PC-3 (cell line): ENCODE results near the gene MCFD2. TPM values are rescaled to one million over a fixed set of nuclear protein-coding genes. Genes with fewer than 3 reads are reported as not detected.

ENCODE experiments used
- ATAC-seq: fragments of 200-7000 bp; cut with Tn5 transposase; 2 replicates; pipeline ENCODE4 v1.9.1; 2020; ENCODE audit warnings: mild to moderate bottlenecking, moderate library complexity
- BruUV-seq: library from RNA; stranded (reverse); fragments of 400-500 nt; replicated peaks from 2 replicates; lab custom pipeline; 2021; lab: Mats Ljungman, UMichigan
- CTCF ChIA-PET: fragments of 300-600 bp; sonication (Branson Sonifier 250); formaldehyde crosslinking; loops from one replicate; lab custom pipeline; 2022; ENCODE audit warnings: antibody characterized with exemption; lab: Charles Lee
- POLR2A ChIA-PET: fragments of 300-600 bp; sonication (Branson Sonifier 250); formaldehyde crosslinking; loops from one replicate; lab custom pipeline; 2022; ENCODE audit warnings: antibody characterized with exemption; ENCODE audit not compliant: unreplicated experiment; lab: Charles Lee
- DNase-seq: peaks from one replicate; pipeline ENCODE4 v3.0.0-alpha.2; 2015
- H2AFZ ChIP-seq: fragments of 300-600 bp; sonication (generic); 2 replicates; pipeline ENCODE4 v1.6.0; 2016; ENCODE audit warnings: antibody characterized with exemption, low read length
- H3F3A ChIP-seq: fragments of 300-600 bp; sonication (generic); one replicate; pipeline ENCODE4 v1.6.0; 2017; ENCODE audit warnings: antibody characterized with exemption, low read length, control low read depth, mild to moderate bottlenecking; ENCODE audit not compliant: unreplicated experiment
- H3K27ac ChIP-seq: fragments of 300-600 bp; sonication (generic); 2 replicates; pipeline ENCODE4 v1.5.1; 2016; ENCODE audit warnings: mild to moderate bottlenecking, low read length
- H3K27me3 ChIP-seq: fragments of 300-600 bp; sonication (generic); 2 replicates; pipeline ENCODE4 v1.6.1; 2016; ENCODE audit warnings: low read length, mixed read lengths
- H3K36me3 ChIP-seq: fragments of 300-600 bp; sonication (generic); 2 replicates; pipeline ENCODE4 v1.6.1; 2016; ENCODE audit warnings: low read depth, mixed run types, low read length, mixed read lengths
- H3K4me1 ChIP-seq: fragments of 300-600 bp; sonication (generic); 2 replicates; pipeline ENCODE4 v1.5.1; 2016; ENCODE audit warnings: low read length; ENCODE audit not compliant: insufficient read depth
- H3K4me2 ChIP-seq: fragments of 300-600 bp; sonication (generic); 2 replicates; pipeline ENCODE4 v1.6.0; 2016; ENCODE audit warnings: low read length
- H3K4me3 ChIP-seq: fragments of 300-600 bp; sonication (generic); 2 replicates; pipeline ENCODE4 v1.5.1; 2016; ENCODE audit warnings: mild to moderate bottlenecking, low read length, mixed read lengths
- H3K79me2 ChIP-seq: fragments of 300-600 bp; sonication (generic); 2 replicates; pipeline ENCODE4 v1.6.1; 2017; ENCODE audit warnings: low read length, mixed read lengths
- H3K9ac ChIP-seq: fragments of 300-600 bp; sonication (generic); 2 replicates; pipeline ENCODE4 v1.6.0; 2016; ENCODE audit warnings: mild to moderate bottlenecking, low read length
- H3K9me2 ChIP-seq: fragments of 300-600 bp; sonication (generic); replicated peaks from 2 replicates; pipeline ENCODE4 v1.6.1; 2016; ENCODE audit warnings: mixed run types, low read length, mixed read lengths
- H3K9me3 ChIP-seq: fragments of 300-600 bp; sonication (generic); 2 replicates; pipeline ENCODE4 v1.6.1; 2016; ENCODE audit warnings: low read length, mixed read lengths
- H4K20me1 ChIP-seq: fragments of 300-600 bp; sonication (generic); 2 replicates; pipeline ENCODE4 v1.6.1; 2016; ENCODE audit warnings: low read length, mixed read lengths
- CTCF ChIP-seq: fragments of 300-600 bp; sonication (generic); conservative IDR thresholded peaks from 2 replicates; pipeline ENCODE4 v1.5.1; 2017; ENCODE audit warnings: antibody characterized with exemption, low read depth, mild to moderate bottlenecking, low read length
- EZH2 ChIP-seq: fragments of 300-600 bp; sonication (generic); IDR thresholded peaks from one replicate; pipeline ENCODE4 v1.6.1; 2017; ENCODE audit warnings: antibody characterized with exemption, mild to moderate bottlenecking, low read length; ENCODE audit not compliant: unreplicated experiment
- EZH2phosphoT487 ChIP-seq: fragments of 300-600 bp; sonication (generic); IDR thresholded peaks from 2 replicates; pipeline ENCODE4 v1.6.1; 2018; ENCODE audit warnings: mild to moderate bottlenecking, antibody characterized with exemption, low read length, borderline replicate concordance
- intact Hi-C: fragments of 100-400 bp; cut with micrococcal nuclease; formaldehyde crosslinking; loops from 2 replicates; pipeline ENCODE4 v1.9.0; 2023
- total RNA-seq: library from RNA; depleted of rRNA; stranded (reverse); fragments of >200 nt; gene quantifications from 2 replicates; pipeline ENCODE4 v1.2.3, GENCODE V29; 2014

The MCFD2 gene
- total RNA-seq, 1 experiment from 2014 or later: 112 TPM

DNA sequence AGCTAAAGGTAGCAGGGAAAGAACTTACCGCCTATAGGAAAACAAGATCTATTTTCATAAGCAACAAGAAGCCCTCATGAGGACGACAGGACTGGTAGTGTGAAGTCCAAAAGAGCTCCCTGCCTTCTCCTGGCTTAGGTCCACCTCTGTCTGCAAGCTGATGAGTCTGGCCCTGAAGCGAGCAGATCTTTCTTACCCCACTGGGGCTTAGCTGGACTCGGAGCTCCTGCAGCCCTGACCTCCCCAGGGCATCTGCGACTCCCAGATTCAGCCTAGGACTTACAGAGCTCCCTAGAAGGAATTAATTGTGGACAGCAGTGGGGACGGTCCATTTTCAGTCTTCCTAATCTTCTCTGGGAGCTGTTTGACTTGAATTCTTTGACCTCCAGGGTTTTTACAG, 53.7 kb downstream of the MCFD2 start:
- Histone ChIP-seq H3F3A (peaks cover 2% of the 10 kb centered on the region), H4K20me1 (no peaks in the 10 kb centered on the region), H3K9me2 (no peaks in the 10 kb centered on the region), H3K9ac (no peak overlapping the region), H3K4me1 (peaks cover 9% of the 10 kb centered on the region), H3K9me3 (peaks cover 10% of the 10 kb centered on the region), H3K27me3 (no peaks in the 10 kb centered on the region), H3K27ac (no peak overlapping the region), H3K79me2 (no peaks in the 10 kb centered on the region), H2AFZ (no peak overlapping the region), H3K4me3 (no peak overlapping the region), H3K4me2 (no peak overlapping the region), H3K36me3 (peaks cover 3% of the 10 kb centered on the region; the same call in 1 of the 2 replicates)
- TF ChIP-seq EZH2 (no peak), CTCF (no peak), EZH2phosphoT487 (no peak)
- ChIA-PET POLR2A (no interaction called here), CTCF (no interaction called here)
- ATAC-seq (no peak), DNase-seq (no peak)
- intact Hi-C loops: no loop called here
- no TSS peak for BruUV-seq

DNA sequence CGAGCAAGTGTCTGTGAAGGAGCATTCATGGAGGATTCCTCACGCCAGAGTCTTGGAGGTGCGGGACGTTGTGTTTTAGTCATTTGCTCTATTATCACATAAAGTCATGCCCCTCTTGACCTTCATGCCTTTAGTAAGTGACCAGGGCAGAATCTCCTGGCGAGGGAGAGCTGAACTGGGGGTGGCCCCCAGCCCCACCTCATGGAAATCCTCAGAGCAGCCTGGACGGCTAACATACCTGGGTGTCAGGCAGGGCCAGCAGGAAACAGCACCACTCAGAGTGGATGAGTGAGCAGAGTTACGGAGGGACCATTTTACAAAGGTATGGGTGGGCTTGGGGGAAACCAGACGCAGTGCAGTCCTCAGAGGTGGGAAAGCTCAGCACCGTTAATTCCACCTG, 56.1 kb downstream of the MCFD2 start:
- Histone ChIP-seq H3K4me2 (no peak overlapping the region), H3K9me3 (peaks cover 4% of the 10 kb centered on the region), H3K36me3 (no peaks in the 10 kb centered on the region), H3K4me3 (no peak overlapping the region), H2AFZ (no peak overlapping the region), H4K20me1 (no peaks in the 10 kb centered on the region), H3F3A (peaks cover 16% of the 10 kb centered on the region), H3K4me1 (peaks cover 32% of the 10 kb centered on the region), H3K79me2 (no peaks in the 10 kb centered on the region), H3K9ac (no peak overlapping the region), H3K27me3 (no peaks in the 10 kb centered on the region), H3K9me2 (no peaks in the 10 kb centered on the region), H3K27ac (no peak overlapping the region)
- TF ChIP-seq EZH2: no peak
- TF ChIP-seq CTCF: no peak
- no peak for TF ChIP-seq EZH2phosphoT487
- no peak for DNase-seq
- ATAC-seq: no peak
- no TSS peak for BruUV-seq
- intact Hi-C loops: no loop called here
- CTCF ChIA-PET: no interaction called here
- POLR2A ChIA-PET: interaction anchor here (0.6 kb wide), 1 partner anchor 82 kb away, joined by 3 read pairs; no protein-coding TSS in a partner anchor

DNA sequence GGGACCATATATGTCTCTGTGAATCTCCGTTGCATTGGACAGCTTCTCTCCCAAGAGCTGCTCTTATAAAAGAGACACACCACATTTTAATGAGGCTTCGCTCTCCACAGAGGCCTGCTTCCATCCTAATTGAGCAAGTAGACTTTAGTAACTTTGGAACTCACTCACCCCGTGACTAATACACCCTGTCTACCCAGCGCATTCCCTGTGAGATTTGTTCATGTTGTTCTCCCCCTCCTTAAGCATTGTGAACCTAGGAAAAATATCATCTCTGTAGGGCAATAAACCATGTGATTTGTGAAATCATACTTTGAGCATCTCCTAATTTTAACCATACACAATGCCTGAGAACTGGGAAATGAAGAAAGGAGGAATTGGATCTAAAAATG, 56.9 kb downstream of the MCFD2 start:
- Histone ChIP-seq H3K79me2 (no peaks in the 10 kb centered on the region), H3K4me1 (peaks cover 36% of the 10 kb centered on the region)

More for the DNA sequence above, 56.9 kb downstream of the MCFD2 start:
- no peak overlapping the region for H3K4me3 ChIP-seq
- no peaks in the 10 kb centered on the region for H3K9me2 ChIP-seq
- no peak overlapping the region for H2AFZ ChIP-seq
- POLR2A ChIA-PET: no interaction called here
- H3K27me3 ChIP-seq: no peaks in the 10 kb centered on the region
- H3K9ac ChIP-seq: no peak overlapping the region
- intact Hi-C loops: no loop called here
- CTCF ChIA-PET: no interaction called here
- BruUV-seq: no TSS peak
- H3K27ac ChIP-seq: no peak overlapping the region
- TF ChIP-seq EZH2: no peak
- no peak for TF ChIP-seq CTCF
- no peak for TF ChIP-seq EZH2phosphoT487
- ATAC-seq: no peak
- no peaks in the 10 kb centered on the region for H3K9me3 ChIP-seq
- H3F3A ChIP-seq: peaks cover 16% of the 10 kb centered on the region
- H4K20me1 ChIP-seq: no peaks in the 10 kb centered on the region
- H3K4me2 ChIP-seq: no peak overlapping the region
- no peaks in the 10 kb centered on the region for H3K36me3 ChIP-seq
- no peak for DNase-seq
